Endothelial cell (in vitro differentiated cells): Measurements from ENCODE around the gene NFATC2. TPM values are rescaled to one million over a fixed set of nuclear protein-coding genes. Genes with fewer than 3 reads are reported as not detected.

ENCODE experiments used
- DNase-seq: peaks from one replicate; pipeline ENCODE4 v3.0.0; 2021; ENCODE audit warnings: low spot score
- H3K27ac Mint-ChIP-seq: one replicate; pipeline ENCODE4 v1.8.0; 2021; ENCODE audit warnings: mixed read lengths, inconsistent platforms; ENCODE audit not compliant: unreplicated experiment
- H3K27me3 Mint-ChIP-seq: one replicate; pipeline ENCODE4 v1.8.0; 2021; ENCODE audit warnings: mild to moderate bottlenecking, moderate library complexity, mixed read lengths, inconsistent platforms; ENCODE audit not compliant: unreplicated experiment
- H3K36me3 Mint-ChIP-seq: one replicate; pipeline ENCODE4 v1.8.0; 2021; ENCODE audit warnings: mild to moderate bottlenecking, low read depth, mixed read lengths, inconsistent platforms; ENCODE audit not compliant: unreplicated experiment
- H3K4me1 Mint-ChIP-seq: one replicate; pipeline ENCODE4 v1.8.0; 2021; ENCODE audit warnings: mild to moderate bottlenecking, mixed read lengths, inconsistent platforms; ENCODE audit not compliant: unreplicated experiment
- H3K4me3 Mint-ChIP-seq: one replicate; pipeline ENCODE4 v1.8.0; 2021; ENCODE audit warnings: mild to moderate bottlenecking, mixed read lengths, inconsistent platforms; ENCODE audit not compliant: unreplicated experiment
- H3K9me3 Mint-ChIP-seq: one replicate; pipeline ENCODE4 v1.8.0; 2021; ENCODE audit warnings: mixed read lengths, inconsistent platforms; ENCODE audit not compliant: unreplicated experiment
- total RNA-seq: library from RNA; stranded (reverse); fragmentation: NEBNext Ultra II Directional; extraction: Animal tissue kit (Norgen Biotek cat#: 25700); gene quantifications from one replicate; pipeline ENCODE4 v1.2.1, GENCODE V29; 2021; ENCODE audit not compliant: unreplicated experiment
- TF ChIP-seq, protein P1 (sequence below): fragments of 200-600 bp; sonication (generic); IDR thresholded peaks from one replicate; pipeline ENCODE4 v1.5.0; 2021; ENCODE audit warnings: antibody characterized with exemption; ENCODE audit not compliant: unreplicated experiment

The NFATC2 gene
- total RNA-seq, 1 donor from 2014 or later: 3.5 TPM

DNA sequence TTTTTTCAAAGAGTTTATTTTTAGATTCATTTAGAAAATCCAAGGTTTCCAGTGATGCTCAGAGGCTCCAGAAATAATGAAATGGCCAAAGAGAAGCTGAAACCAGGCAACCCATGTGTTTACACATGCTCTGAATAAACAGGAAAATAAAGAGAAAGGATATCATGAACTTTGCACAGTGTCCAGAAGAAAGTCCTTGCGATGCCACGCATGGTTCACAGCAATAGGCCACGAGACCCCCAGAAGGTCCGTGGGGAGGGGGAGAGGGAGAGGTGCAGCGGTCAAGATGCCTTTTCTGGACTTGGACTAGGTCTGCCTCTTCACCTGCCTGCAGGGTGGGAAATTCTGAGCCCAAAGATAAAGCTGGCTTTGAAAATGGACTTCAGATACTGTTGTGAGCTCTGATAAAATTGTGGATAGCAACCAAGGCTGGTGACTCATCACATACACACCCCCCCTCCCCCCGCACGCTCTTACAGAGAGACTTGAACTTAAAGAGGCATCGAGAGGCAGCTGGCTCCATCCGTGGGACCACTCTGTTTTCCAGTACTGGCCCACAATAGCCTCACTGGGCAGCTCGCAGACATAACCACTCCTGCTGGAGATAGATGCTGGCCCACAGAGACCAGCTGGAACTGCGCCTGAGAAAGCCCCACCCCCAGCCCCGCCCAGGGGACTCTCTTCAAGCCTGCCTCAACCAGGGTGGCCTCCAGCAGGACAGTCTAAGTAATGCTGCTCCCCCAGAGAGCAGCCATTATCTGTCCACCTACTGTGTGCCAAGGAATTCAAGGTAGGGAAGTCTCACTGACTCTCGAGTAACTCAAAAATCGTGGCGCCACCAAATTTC, 21.2 kb upstream of the NFATC2 start:
- Mint-ChIP-seq H3K27ac (peak overlapping the region; percentile 89), H3K4me3 (peak overlapping the region; percentile 89), H3K36me3 (no peaks in the 10 kb centered on the region), H3K4me1 (peaks cover 24% of the 10 kb centered on the region), H3K9me3 (no peaks in the 10 kb centered on the region), H3K27me3 (peaks cover 16% of the 10 kb centered on the region)
- DNase-seq: peak; percentile 49
- TF ChIP-seq, protein P1, sequence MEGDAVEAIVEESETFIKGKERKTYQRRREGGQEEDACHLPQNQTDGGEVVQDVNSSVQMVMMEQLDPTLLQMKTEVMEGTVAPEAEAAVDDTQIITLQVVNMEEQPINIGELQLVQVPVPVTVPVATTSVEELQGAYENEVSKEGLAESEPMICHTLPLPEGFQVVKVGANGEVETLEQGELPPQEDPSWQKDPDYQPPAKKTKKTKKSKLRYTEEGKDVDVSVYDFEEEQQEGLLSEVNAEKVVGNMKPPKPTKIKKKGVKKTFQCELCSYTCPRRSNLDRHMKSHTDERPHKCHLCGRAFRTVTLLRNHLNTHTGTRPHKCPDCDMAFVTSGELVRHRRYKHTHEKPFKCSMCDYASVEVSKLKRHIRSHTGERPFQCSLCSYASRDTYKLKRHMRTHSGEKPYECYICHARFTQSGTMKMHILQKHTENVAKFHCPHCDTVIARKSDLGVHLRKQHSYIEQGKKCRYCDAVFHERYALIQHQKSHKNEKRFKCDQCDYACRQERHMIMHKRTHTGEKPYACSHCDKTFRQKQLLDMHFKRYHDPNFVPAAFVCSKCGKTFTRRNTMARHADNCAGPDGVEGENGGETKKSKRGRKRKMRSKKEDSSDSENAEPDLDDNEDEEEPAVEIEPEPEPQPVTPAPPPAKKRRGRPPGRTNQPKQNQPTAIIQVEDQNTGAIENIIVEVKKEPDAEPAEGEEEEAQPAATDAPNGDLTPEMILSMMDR: no peak

DNA sequence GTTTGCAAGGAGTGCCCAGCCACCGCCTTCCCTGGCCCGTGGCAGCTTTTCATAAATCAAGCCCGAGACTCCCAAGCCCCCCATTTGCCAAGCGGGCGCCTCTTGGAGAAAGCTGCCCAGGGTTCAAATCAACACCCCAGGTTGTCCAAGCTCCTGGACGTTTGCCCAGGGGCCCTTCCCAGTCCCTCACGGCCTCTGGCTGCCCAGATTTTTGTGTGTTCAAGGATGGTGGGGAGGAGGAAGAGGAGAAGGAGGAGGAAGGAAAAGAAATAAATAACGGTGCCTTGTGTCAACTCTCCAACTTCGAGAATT, 20.6 kb upstream of the NFATC2 start:
- H3K36me3 Mint-ChIP-seq: no peaks in the 10 kb centered on the region
- DNase-seq: no peak
- H3K4me1 Mint-ChIP-seq: peaks cover 24% of the 10 kb centered on the region
- H3K27me3 Mint-ChIP-seq: peaks cover 16% of the 10 kb centered on the region
- peak overlapping the region; percentile 89 for H3K4me3 Mint-ChIP-seq
- H3K27ac Mint-ChIP-seq: peak overlapping the region; percentile 89
- TF ChIP-seq, protein P1: no peak
- H3K9me3 Mint-ChIP-seq: no peaks in the 10 kb centered on the region

DNA sequence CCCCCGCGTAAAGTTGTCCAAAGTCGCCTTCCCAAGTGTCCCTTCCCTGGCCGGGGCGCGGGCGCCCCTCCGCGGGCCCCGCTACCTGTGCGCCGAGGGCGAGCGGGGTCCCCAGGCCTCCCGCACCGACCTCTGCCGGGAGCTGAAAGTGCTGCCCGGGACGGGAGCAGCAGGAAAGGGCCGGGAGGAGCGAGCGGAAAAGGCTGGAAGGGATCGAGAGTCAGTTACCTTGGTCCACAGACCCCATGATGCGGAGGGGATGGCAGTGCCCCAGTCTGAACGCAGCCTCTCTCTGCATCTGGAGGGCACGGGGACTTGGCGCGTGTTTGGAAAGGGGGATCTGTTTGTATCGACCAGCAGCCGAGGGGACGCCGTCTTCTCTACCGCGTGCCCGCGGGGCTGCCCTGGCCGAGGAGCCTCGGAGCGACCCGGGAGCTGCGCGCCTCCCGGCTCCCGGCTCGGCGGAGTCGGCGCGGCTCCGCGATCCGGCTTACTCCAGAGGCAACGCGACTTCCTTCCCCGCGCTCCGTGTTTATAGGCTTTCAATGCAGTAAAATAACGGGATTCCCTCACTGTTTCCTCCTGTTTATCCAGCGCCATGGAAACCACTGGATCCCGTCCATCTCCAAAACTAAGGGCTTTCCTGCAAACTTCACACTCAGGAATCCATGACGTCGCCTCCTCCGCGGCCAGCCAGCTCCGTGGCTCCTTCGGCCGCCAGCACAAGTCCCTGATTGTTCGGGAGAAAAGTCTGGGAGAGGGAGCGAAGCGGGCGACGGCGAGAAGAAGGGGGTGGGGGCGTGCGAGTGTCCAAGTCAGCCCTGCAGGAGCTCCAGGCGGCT, 20.0 kb upstream of the NFATC2 start:
- Mint-ChIP-seq H3K9me3 (no peaks in the 10 kb centered on the region), H3K4me1 (peaks cover 26% of the 10 kb centered on the region), H3K4me3 (peak overlapping the region; percentile 89), H3K27me3 (peaks cover 16% of the 10 kb centered on the region), H3K27ac (peak overlapping the region; percentile 97), H3K36me3 (no peaks in the 10 kb centered on the region)
- DNase-seq: peak; percentile 70
- TF ChIP-seq, protein P1: no peak

DNA sequence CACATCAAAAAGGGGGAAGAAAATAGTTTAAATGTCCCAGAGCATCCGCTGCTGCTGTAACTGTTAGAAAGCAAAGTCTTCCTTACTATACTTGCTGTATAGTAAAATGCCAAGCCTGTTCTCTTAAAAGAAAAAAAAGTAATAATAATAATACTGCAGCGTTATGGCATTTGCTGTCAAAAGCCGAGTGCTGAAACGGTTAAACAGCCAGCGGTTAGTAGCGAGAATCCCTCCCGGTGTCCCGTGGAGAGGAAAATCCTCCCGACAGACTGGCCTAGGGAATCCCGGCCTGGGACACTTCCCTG, 19.5 kb upstream of the NFATC2 start:
- H3K4me3 Mint-ChIP-seq: peak overlapping the region; percentile 90
- DNase-seq: no peak
- TF ChIP-seq, protein P1: no peak
- no peaks in the 10 kb centered on the region for H3K9me3 Mint-ChIP-seq
- H3K4me1 Mint-ChIP-seq: peaks cover 32% of the 10 kb centered on the region
- H3K36me3 Mint-ChIP-seq: no peaks in the 10 kb centered on the region
- H3K27ac Mint-ChIP-seq: peak overlapping the region; percentile 85
- H3K27me3 Mint-ChIP-seq: peaks cover 16% of the 10 kb centered on the region
